ENCODE measurements around the gene AOPEP.

The AOPEP gene

GRCh38 chr9:95105519-95106287 lies 379.2 kb downstream of the AOPEP start:
- DNase-seq: no peak

- no peak for DNase-seq
Measured at GRCh38 chr9:95107001-95107749, 380.7 kb downstream of the AOPEP start.

GRCh38 chr9:95107976-95108375 lies 381.5 kb downstream of the AOPEP start:
- DNase-seq: no peak

GRCh38 chr9:95108777-95109176 lies 382.3 kb downstream of the AOPEP start:
- no peak for DNase-seq

- DNase-seq: no peak
Measured at GRCh38 chr9:95109456-95109855, 383.0 kb downstream of the AOPEP start.

GRCh38 chr9:95110921-95111525 lies 384.5 kb downstream of the AOPEP start:
- DNase-seq: no peak

GRCh38 chr9:95111716-95112115 lies 385.2 kb downstream of the AOPEP start:
- no peak for DNase-seq

GRCh38 chr9:95112436-95113280 lies 386.2 kb downstream of the AOPEP start:
- DNase-seq: no peak

- DNase-seq: no peak
Measured at GRCh38 chr9:95115104-95115503, 388.6 kb downstream of the AOPEP start.

- no peak for DNase-seq
Measured at GRCh38 chr9:95116002-95116807, 389.7 kb downstream of the AOPEP start.

GRCh38 chr9:95116808-95117204 lies 390.3 kb downstream of the AOPEP start:
- no peak for DNase-seq

GRCh38 chr9:95118596-95118995 lies 392.1 kb downstream of the AOPEP start:
- DNase-seq: no peak

- DNase-seq: no peak
Measured at GRCh38 chr9:95120781-95121370, 394.4 kb downstream of the AOPEP start.

- DNase-seq: no peak
Measured at GRCh38 chr9:95124582-95125367, 398.3 kb downstream of the AOPEP start.

- DNase-seq: no peak
Measured at GRCh38 chr9:95125652-95126051, 399.2 kb downstream of the AOPEP start.

GRCh38 chr9:95126739-95127138 lies 400.2 kb downstream of the AOPEP start:
- no peak for DNase-seq

- peak; percentile 83 for DNase-seq
Measured at GRCh38 chr9:95127249-95128176, 401.0 kb downstream of the AOPEP start.

GRCh38 chr9:95128177-95128524 lies 401.7 kb downstream of the AOPEP start:
- DNase-seq: no peak

GRCh38 chr9:95129476-95130291 lies 403.2 kb downstream of the AOPEP start:
- DNase-seq: no peak

All from activated CD4-positive, alpha-beta T cell treated with anti-CD3 and anti-CD28 coated beads for 48 hours (primary cell).